GM12874 (cell line): ENCODE data around the gene USP36.

Source experiments
- CTCF ChIP-seq: IDR thresholded peaks from 2 replicates; pipeline ENCODE4 v1.5.1; 2011; ENCODE audit warnings: low read depth, mild to moderate bottlenecking, control low read depth, low read length, moderate library complexity; ENCODE audit not compliant: insufficient read depth

The USP36 gene

GRCh38 chr17:78852709-78853121, 12.1 kb upstream of the USP36 start:
- TF ChIP-seq CTCF: no peak

DNA sequence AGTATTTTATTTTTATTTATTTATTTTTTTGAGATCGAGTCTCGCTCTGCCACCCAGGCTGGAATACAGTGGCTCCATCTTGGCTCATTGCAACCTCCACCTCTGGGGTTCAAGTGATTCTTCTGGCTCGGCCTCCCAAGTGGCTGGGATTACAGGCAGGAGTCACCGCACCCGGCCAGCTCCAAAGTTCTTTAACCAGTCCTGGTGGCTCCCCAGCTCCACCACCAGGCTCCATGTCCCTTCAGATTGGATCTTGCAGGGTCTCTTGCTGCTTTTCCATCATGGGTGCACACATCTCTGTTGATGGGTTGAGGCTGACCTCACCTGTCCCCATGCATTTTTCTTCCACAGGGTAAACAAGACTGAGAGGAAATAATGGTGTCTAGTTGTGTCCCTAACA, 8.4 kb upstream of the USP36 start:
- TF ChIP-seq CTCF: no peak

DNA sequence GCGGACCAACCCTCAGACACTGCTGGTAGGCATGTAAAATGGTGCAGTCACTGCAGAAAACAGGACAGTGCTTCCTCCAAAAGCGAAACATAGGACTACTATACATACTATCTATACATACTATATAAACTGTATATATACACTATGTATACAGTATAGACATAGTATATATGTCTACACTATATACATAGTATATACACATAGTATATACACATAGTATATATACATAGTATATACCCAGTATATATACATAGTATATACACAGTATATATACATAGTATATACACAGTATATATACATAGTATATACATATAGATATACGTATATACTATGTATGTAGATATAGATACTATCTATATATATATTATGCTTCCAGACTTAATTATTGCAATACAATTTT, 6.4 kb upstream of the USP36 start:
- no peak for TF ChIP-seq CTCF

DNA sequence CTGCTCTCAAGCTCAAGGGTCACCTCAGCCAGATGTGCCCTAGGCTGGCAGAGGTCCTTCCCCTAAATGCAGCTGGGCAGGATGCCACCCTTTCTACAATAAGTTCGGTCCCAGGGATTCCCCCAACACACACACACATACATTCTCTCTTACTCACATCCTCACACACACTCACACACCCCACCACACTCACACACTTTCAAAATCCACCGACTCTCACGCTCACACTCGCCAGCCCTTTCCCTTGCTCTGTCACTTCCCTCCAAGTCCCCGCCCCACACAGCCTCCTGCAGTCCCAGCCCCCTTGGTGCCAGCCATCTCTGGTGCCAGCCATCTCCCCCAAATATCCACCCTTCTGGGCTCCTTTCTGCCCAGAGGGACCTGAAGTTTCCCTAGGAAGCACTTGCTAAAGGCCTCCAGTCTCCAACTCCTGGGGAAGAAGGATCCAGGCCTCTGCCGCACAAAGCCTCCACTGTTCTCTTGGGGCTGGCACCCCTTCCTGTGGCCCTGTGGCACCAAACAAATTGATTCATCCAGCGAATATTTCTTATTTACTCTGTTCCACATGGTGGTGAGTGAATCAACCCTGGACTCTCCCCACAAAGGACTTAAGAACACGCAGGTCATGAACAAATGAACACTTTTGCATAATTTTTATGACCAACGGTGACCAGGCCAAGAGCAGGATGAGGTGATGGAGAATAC, 3.8 kb upstream of the USP36 start:
- no peak for TF ChIP-seq CTCF

DNA sequence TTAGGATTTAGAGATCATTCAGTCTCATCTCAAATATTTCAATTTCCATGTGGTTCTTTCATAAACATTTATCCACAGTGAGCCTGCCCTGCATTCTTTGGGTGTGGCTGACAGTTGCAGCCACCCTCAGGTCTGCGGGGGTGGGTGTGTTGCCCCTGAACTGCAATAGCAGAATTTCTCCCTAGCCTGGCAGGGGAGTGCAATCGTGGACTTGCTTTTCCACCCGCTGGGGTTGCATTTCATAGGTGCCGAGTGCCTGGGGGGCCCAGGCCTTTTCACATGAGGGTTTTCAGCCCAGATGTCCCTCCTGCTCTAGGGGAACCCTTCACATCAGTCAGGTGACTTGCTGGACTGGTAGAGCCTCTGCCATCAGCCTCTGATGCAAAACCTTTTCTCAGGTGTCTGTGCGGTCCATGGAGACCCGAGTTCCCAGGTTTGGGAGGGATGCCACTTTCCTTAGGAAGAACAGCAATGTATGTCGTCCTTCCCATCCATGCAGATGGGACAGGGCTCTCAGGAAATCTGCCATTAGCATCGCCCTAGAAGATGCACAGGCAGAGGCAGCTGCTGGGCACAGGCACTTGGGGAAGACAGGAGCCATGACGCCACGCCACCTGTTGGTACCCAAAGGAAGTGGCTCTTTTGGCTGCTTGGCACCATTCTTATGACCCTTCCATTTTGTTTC, 2.4 kb upstream of the USP36 start:
- peak; percentile 89 for TF ChIP-seq CTCF

- TF ChIP-seq CTCF: no peak
Observed at GRCh38 chr17:78840530-78840779, 159 bp downstream of the USP36 start.

DNA sequence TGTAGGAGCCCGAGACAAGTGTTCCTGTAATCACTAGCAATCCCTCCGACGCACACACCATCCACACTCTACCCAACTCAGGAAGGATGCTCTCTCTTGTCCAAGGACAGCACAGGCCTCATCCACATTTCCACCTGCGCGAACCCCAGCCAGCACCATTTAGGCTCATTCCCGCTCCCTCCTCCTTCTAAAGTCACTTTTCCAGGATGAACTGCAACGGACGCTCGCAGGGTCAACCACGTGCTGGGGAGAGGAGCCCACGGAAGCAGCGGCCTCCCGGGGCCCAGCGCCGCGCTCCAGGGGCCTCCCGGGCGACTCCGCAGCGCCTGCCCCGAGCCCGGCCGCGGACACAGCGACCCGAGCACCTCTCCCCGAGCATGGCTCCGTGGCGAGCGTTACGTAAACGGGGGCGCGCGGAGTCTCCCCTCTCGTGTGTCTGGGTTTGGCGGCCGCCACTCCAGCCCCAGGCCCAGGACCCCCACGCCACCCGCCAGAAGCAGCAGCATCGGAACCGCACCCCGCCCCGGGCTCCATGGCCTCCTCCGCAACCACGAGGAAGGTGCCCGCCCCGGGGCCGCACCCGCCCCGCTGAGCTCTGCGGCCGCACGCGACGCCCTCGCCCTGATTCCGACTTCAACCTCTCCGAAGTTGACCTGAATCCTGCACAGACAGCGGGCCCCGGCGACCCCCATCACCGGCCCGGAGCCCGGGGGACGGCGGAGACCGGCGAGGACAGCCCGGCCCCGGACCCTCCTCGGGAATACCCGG, 668 bp downstream of the USP36 start:
- TF ChIP-seq CTCF: no peak
